ENCODE results near the gene WBP11. TPM values are rescaled to one million over a fixed set of nuclear protein-coding genes. Genes with fewer than 3 reads are reported as not detected.

Gene WBP11
- total RNA-seq, 1 experiment from 2014 or later = 21.4 TPM

- no peak overlapping the region for H3K9ac ChIP-seq (ENCODE audit: low read length)
- no peaks in the 10 kb centered on the region for H3K9me3 ChIP-seq (ENCODE audit: low read length)
- no peak for ATAC-seq
- no peaks in the 10 kb centered on the region for H4K20me1 ChIP-seq (ENCODE audit: low read length)
- no peak overlapping the region for H3K27ac ChIP-seq (ENCODE audit: low read length)
- BruUV-seq (replicated peaks) = no TSS peak
- H3K4me1 ChIP-seq (ENCODE audit: insufficient read depth, low read length) = no peaks in the 10 kb centered on the region
- no peak overlapping the region for H3K4me2 ChIP-seq (ENCODE audit: low read length)
- H3K4me3 ChIP-seq (ENCODE audit: low read length) = no peak overlapping the region
- no peak overlapping the region for H2AFZ ChIP-seq (ENCODE audit: low read length)
- DNase-seq = no peak
- intact Hi-C loops (cut with micrococcal nuclease) = no loop called here
- ChIA-PET POLR2A (ENCODE audit: unreplicated experiment) (no interaction called here), CTCF (no interaction called here)
- no peak for TF ChIP-seq EZH2phosphoT487 (IDR thresholded peaks at IDR 0.05; ENCODE audit: borderline replicate concordance, low read length)
- no peak for TF ChIP-seq EZH2 (IDR thresholded peaks at IDR 0.05; ENCODE audit: low read length, unreplicated experiment)
- no peak for TF ChIP-seq CTCF (conservative IDR thresholded peaks at IDR 0.05; ENCODE audit: low read depth, low read length)
- H3K9me2 ChIP-seq (replicated peaks; ENCODE audit: low read length) = no peaks in the 10 kb centered on the region
- no peaks in the 10 kb centered on the region for H3K27me3 ChIP-seq (ENCODE audit: low read length)
- H3K79me2 ChIP-seq (ENCODE audit: low read length) = no peaks in the 10 kb centered on the region
- no peaks in the 10 kb centered on the region for H3F3A ChIP-seq (ENCODE audit: low read length, unreplicated experiment)
- H3K36me3 ChIP-seq (ENCODE audit: low read depth, low read length) = no peaks in the 10 kb centered on the region
Measured at GRCh38 chr12:14826491-14826890, 23.2 kb upstream of the WBP11 start.

- no peaks in the 10 kb centered on the region for H3F3A ChIP-seq (ENCODE audit: low read length, unreplicated experiment)
- BruUV-seq (replicated peaks) = no TSS peak
- H3K4me3 ChIP-seq (ENCODE audit: low read length) = no peak overlapping the region
- no peak overlapping the region for H3K9ac ChIP-seq (ENCODE audit: low read length)
- H3K9me2 ChIP-seq (replicated peaks; ENCODE audit: low read length) = no peaks in the 10 kb centered on the region
- POLR2A ChIA-PET (ENCODE audit: unreplicated experiment) = no interaction called here
- ATAC-seq = no peak
- intact Hi-C loops (cut with micrococcal nuclease) = no loop called here
- TF ChIP-seq CTCF (conservative IDR thresholded peaks at IDR 0.05; ENCODE audit: low read depth, low read length) (no peak), EZH2phosphoT487 (IDR thresholded peaks at IDR 0.05; ENCODE audit: borderline replicate concordance, low read length) (no peak), EZH2 (IDR thresholded peaks at IDR 0.05; ENCODE audit: low read length, unreplicated experiment) (no peak)
- no peak overlapping the region for H2AFZ ChIP-seq (ENCODE audit: low read length)
- no peak overlapping the region for H3K4me2 ChIP-seq (ENCODE audit: low read length)
- no peaks in the 10 kb centered on the region for H3K4me1 ChIP-seq (ENCODE audit: insufficient read depth, low read length)
- DNase-seq = no peak
- H3K9me3 ChIP-seq (ENCODE audit: low read length) = no peaks in the 10 kb centered on the region
- H3K27ac ChIP-seq (ENCODE audit: low read length) = no peak overlapping the region
- CTCF ChIA-PET = interaction anchor here (0.7 kb wide), 1 partner anchor 14 kb away, joined by 4 read pairs; no protein-coding TSS in a partner anchor
- H3K36me3 ChIP-seq (ENCODE audit: low read depth, low read length) = no peaks in the 10 kb centered on the region
- H4K20me1 ChIP-seq (ENCODE audit: low read length) = no peaks in the 10 kb centered on the region
- H3K27me3 ChIP-seq (ENCODE audit: low read length) = no peaks in the 10 kb centered on the region
- H3K79me2 ChIP-seq (ENCODE audit: low read length) = no peaks in the 10 kb centered on the region
Measured at GRCh38 chr12:14825256-14825655, 22.0 kb upstream of the WBP11 start.

GRCh38 chr12:14824012-14824634 lies 20.8 kb upstream of the WBP11 start:
- H3K79me2 ChIP-seq (ENCODE audit: low read length) = no peaks in the 10 kb centered on the region
- TF ChIP-seq EZH2 (IDR thresholded peaks at IDR 0.05; ENCODE audit: low read length, unreplicated experiment) (no peak), CTCF (conservative IDR thresholded peaks at IDR 0.05; ENCODE audit: low read depth, low read length) (no peak)
- ATAC-seq (no peak), DNase-seq (no peak)
- H3K27me3 ChIP-seq (ENCODE audit: low read length) = no peaks in the 10 kb centered on the region
- H3K9ac ChIP-seq (ENCODE audit: low read length) = no peak overlapping the region
- no peak overlapping the region for H2AFZ ChIP-seq (ENCODE audit: low read length)
- BruUV-seq (replicated peaks) = no TSS peak
- H3K4me3 ChIP-seq (ENCODE audit: low read length) = no peak overlapping the region
- H3K9me2 ChIP-seq (replicated peaks; ENCODE audit: low read length) = no peaks in the 10 kb centered on the region
- H4K20me1 ChIP-seq (ENCODE audit: low read length) = no peaks in the 10 kb centered on the region
- no peaks in the 10 kb centered on the region for H3K4me1 ChIP-seq (ENCODE audit: insufficient read depth, low read length)
- H3K36me3 ChIP-seq (ENCODE audit: low read depth, low read length) = no peaks in the 10 kb centered on the region
- no peaks in the 10 kb centered on the region for H3F3A ChIP-seq (ENCODE audit: low read length, unreplicated experiment)
- intact Hi-C loops (cut with micrococcal nuclease) = no loop called here
- CTCF ChIA-PET = no interaction called here
- H3K9me3 ChIP-seq (ENCODE audit: low read length) = no peaks in the 10 kb centered on the region
- H3K27ac ChIP-seq (ENCODE audit: low read length) = no peak overlapping the region
- H3K4me2 ChIP-seq (ENCODE audit: low read length) = no peak overlapping the region
- POLR2A ChIA-PET (ENCODE audit: unreplicated experiment) = no interaction called here
